Trophoblast cell (in vitro differentiated cells and primary cell): Measurements from ENCODE around the gene LAMTOR4.

ENCODE experiments used
- DNase-seq, 2 donors: peaks; one replicate each; pipeline ENCODE4 v3.0.0-alpha.2; 2016
- H2AFZ ChIP-seq: 2 replicates; pipeline ENCODE4 v1.6.1; 2013; ENCODE audit warnings: low read length, moderate library complexity, mild to moderate bottlenecking; ENCODE audit not compliant: insufficient read depth, poor library complexity
- H2AK5ac ChIP-seq: 2 replicates; pipeline ENCODE4 v1.6.1; 2013; ENCODE audit warnings: mild to moderate bottlenecking, low read length
- H2BK120ac ChIP-seq: 2 replicates; pipeline ENCODE4 v1.6.1; 2013; ENCODE audit warnings: low read length, mild to moderate bottlenecking, moderate library complexity; ENCODE audit not compliant: insufficient read depth, poor library complexity
- H2BK12ac ChIP-seq: 2 replicates; pipeline ENCODE4 v1.6.1; 2013; ENCODE audit warnings: mild to moderate bottlenecking, low read length, moderate library complexity
- H2BK5ac ChIP-seq: 2 replicates; pipeline ENCODE4 v1.6.1; 2013; ENCODE audit warnings: low read length, low read depth, moderate library complexity, mild to moderate bottlenecking; ENCODE audit not compliant: poor library complexity
- H3K14ac ChIP-seq: 2 replicates; pipeline ENCODE4 v1.6.1; 2013; ENCODE audit warnings: mild to moderate bottlenecking, low read length
- H3K18ac ChIP-seq: 2 replicates; pipeline ENCODE4 v1.6.1; 2013; ENCODE audit warnings: mild to moderate bottlenecking, low read length
- H3K23ac ChIP-seq: 2 replicates; pipeline ENCODE4 v1.6.1; 2013; ENCODE audit warnings: low read length
- H3K27ac ChIP-seq: 2 replicates; pipeline ENCODE4 v1.5.1; 2013; ENCODE audit warnings: low read depth, mild to moderate bottlenecking, inconsistent platforms, low read length, moderate library complexity
- H3K27me3 ChIP-seq: 2 replicates; pipeline ENCODE4 v1.6.1; 2013; ENCODE audit warnings: inconsistent platforms, mild to moderate bottlenecking, low read length, moderate library complexity; ENCODE audit not compliant: insufficient read depth
- H3K36me3 ChIP-seq, 2 experiments: 1 replicate in 1 of 2; 2 replicates in 1 of 2; pipeline ENCODE4 v1.6.1; 2013; ENCODE audit warnings: low read length in 2 of 2, mild to moderate bottlenecking in 2 of 2, moderate library complexity in 1 of 2; ENCODE audit not compliant: insufficient read depth in 2 of 2, control insufficient read depth in 1 of 2
- H3K4ac ChIP-seq: 2 replicates; pipeline ENCODE4 v1.6.1; 2013; ENCODE audit warnings: low read depth, mild to moderate bottlenecking, low read length, moderate library complexity
- H3K4me1 ChIP-seq, 2 experiments: 1 replicate in 1 of 2; 2 replicates in 1 of 2; pipeline ENCODE4 v1.6.1; 2013; ENCODE audit warnings: low read length in 2 of 2, mild to moderate bottlenecking in 2 of 2, moderate library complexity in 1 of 2; ENCODE audit not compliant: insufficient read depth in 2 of 2, control insufficient read depth in 1 of 2
- H3K4me2 ChIP-seq: 2 replicates; pipeline ENCODE4 v1.6.1; 2013; ENCODE audit warnings: inconsistent platforms, mild to moderate bottlenecking, low read length, moderate library complexity
- H3K4me3 ChIP-seq: 2 replicates; pipeline ENCODE4 v1.5.1; 2013; ENCODE audit warnings: mild to moderate bottlenecking, low read depth, low read length, inconsistent platforms
- H3K79me1 ChIP-seq: one replicate; pipeline ENCODE4 v1.6.1; 2013; ENCODE audit warnings: low read length
- H3K79me2 ChIP-seq: 2 replicates; pipeline ENCODE4 v1.6.1; 2013; ENCODE audit warnings: low read length, mild to moderate bottlenecking; ENCODE audit not compliant: control insufficient read depth, insufficient read depth, poor library complexity
- H3K9ac ChIP-seq: 2 replicates; pipeline ENCODE4 v1.6.1; 2013; ENCODE audit warnings: mild to moderate bottlenecking, low read length
- H3K9me3 ChIP-seq: 2 replicates; pipeline ENCODE4 v1.6.1; 2013; ENCODE audit warnings: low read depth, mild to moderate bottlenecking, control low read depth, inconsistent platforms, low read length; ENCODE audit not compliant: insufficient read depth
- H4K12ac ChIP-seq: 2 replicates; pipeline ENCODE4 v1.6.1; 2013; ENCODE audit warnings: low read depth, mild to moderate bottlenecking, low read length, moderate library complexity
- H4K8ac ChIP-seq: 2 replicates; pipeline ENCODE4 v1.6.1; 2013; ENCODE audit warnings: low read depth, mild to moderate bottlenecking, low read length, moderate library complexity
- H4K91ac ChIP-seq: one replicate; pipeline ENCODE4 v1.6.1; 2013; ENCODE audit warnings: low read depth, mild to moderate bottlenecking, low read length, moderate library complexity
- WGBS: extraction: QIAGEN DNeasy Blood & Tissue Kit; methylation state at CpG from one replicate; pipeline ENCODE4 v1.1.7; 2013; ENCODE audit warnings: missing lambda C conversion rate; ENCODE audit not compliant: insufficient read length, insufficient coverage; ENCODE audit errors: extremely low coverage; 5-methylcytosine and 5-hydroxymethylcytosine counted together

The LAMTOR4 gene

GRCh38 chr7:100126239-100126930, 22.3 kb upstream of the LAMTOR4 start:
- Histone ChIP-seq H4K12ac (peak overlapping the region; percentile 85), H3K18ac (peak overlapping the region; percentile 73), H2AK5ac (peak overlapping the region; percentile 3), H3K9ac (peak overlapping the region; percentile 79), H3K27ac (peak overlapping the region; percentile 88), H2AFZ (peak overlapping the region; percentile 67), H2BK120ac (peak overlapping the region; percentile 12), H3K9me3 (no peaks in the 10 kb centered on the region), H3K36me3 (no peaks in the 10 kb centered on the region), H3K79me1 (peaks cover 15% of the 10 kb centered on the region), H4K8ac (peak overlapping the region; percentile 89), H2BK5ac (peak overlapping the region; percentile 87), H3K4me2 (peak overlapping the region; percentile 75), H3K4me3 (peak overlapping the region; percentile 81), H4K91ac (peak overlapping the region; percentile 92), H3K4ac (peak overlapping the region; percentile 57), H2BK12ac (peak overlapping the region; percentile 41), H3K14ac (peak overlapping the region; percentile 85), H3K79me2 (peaks cover 13% of the 10 kb centered on the region), H3K4me1 (peaks cover 3 to 17% of the 10 kb centered on the region in 2 experiments), H3K23ac (no peak overlapping the region), H3K27me3 (no peaks in the 10 kb centered on the region)
- WGBS, result no CpG with 5 or more reads among the region's 29 CpGs
- DNase-seq, result peak in 1 of 2 donors; percentile 73

GRCh38 chr7:100126931-100127865, 21.5 kb upstream of the LAMTOR4 start, which contains the start of gene MBLAC1:
Gene MBLAC1, plus strand, starts transcription at chr7:100126967. Its CDS starts 429 bp downstream, at chr7:100127396.
- Histone ChIP-seq H3K4me2 (peak within 1 kb of the TSS; percentile 75), H3K14ac (peak within 1 kb of the TSS; percentile 85), H2BK12ac (peak within 1 kb of the TSS; percentile 41), H2BK120ac (peak within 1 kb of the TSS; percentile 45), H3K23ac (no peak within 1 kb of the TSS), H3K9ac (peak within 1 kb of the TSS; percentile 79), H3K4me1 (peaks cover 3 to 14% of the 10 kb centered on the region in 2 experiments), H3K79me2 (peaks cover 13% of the 10 kb centered on the region), H3K27ac (peak within 1 kb of the TSS; percentile 88), H4K12ac (peak within 1 kb of the TSS; percentile 95), H2BK5ac (peak within 1 kb of the TSS; percentile 87), H3K4ac (peak within 1 kb of the TSS; percentile 60), H2AFZ (peak within 1 kb of the TSS; percentile 67), H3K18ac (peak within 1 kb of the TSS; percentile 73), H4K8ac (peak within 1 kb of the TSS; percentile 89), H3K36me3 (no peaks in the 10 kb centered on the region), H3K4me3 (peak within 1 kb of the TSS; percentile 81), H4K91ac (peak within 1 kb of the TSS; percentile 92), H3K27me3 (no peaks in the 10 kb centered on the region), H3K79me1 (peaks cover 15% of the 10 kb centered on the region), H2AK5ac (peak within 1 kb of the TSS; percentile 50), H3K9me3 (no peaks in the 10 kb centered on the region)
- no CpG with 5 or more reads among the region's 85 CpGs for WGBS
- peak; percentile 79 to 92 for DNase-seq

- H2BK120ac ChIP-seq, result peak overlapping the region; percentile 45
- no peak overlapping the region for H3K23ac ChIP-seq
- peak overlapping the region; percentile 95 for H4K12ac ChIP-seq
- peaks cover 15% of the 10 kb centered on the region for H3K79me1 ChIP-seq
- peak overlapping the region; percentile 75 for H3K4me2 ChIP-seq
- peak overlapping the region; percentile 56 for H2AFZ ChIP-seq
- no peak overlapping the region for H2BK12ac ChIP-seq
- H3K9ac ChIP-seq, result peak overlapping the region; percentile 63
- no peaks in the 10 kb centered on the region for H3K36me3 ChIP-seq
- H3K79me2 ChIP-seq, result peaks cover 13% of the 10 kb centered on the region
- peak overlapping the region; percentile 81 for H3K4me3 ChIP-seq
- no CpG with 5 or more reads among the region's 37 CpGs for WGBS
- no peak overlapping the region for H3K27ac ChIP-seq
- peak overlapping the region; percentile 64 for H2AK5ac ChIP-seq
- peak overlapping the region; percentile 60 for H3K4ac ChIP-seq
- no peaks in the 10 kb centered on the region for H3K27me3 ChIP-seq
- peak overlapping the region; percentile 91 for H4K91ac ChIP-seq
- no peaks in the 10 kb centered on the region for H3K9me3 ChIP-seq
- H4K8ac ChIP-seq, result peak overlapping the region; percentile 81
- peaks cover 3 to 8% of the 10 kb centered on the region in 2 experiments for H3K4me1 ChIP-seq
- DNase-seq, result no peak
- H3K14ac ChIP-seq, result peak overlapping the region; percentile 77
- H2BK5ac ChIP-seq, result no peak overlapping the region
- peak overlapping the region; percentile 63 for H3K18ac ChIP-seq
These were observed 20.7 kb upstream of the LAMTOR4 start for GRCh38 chr7:100127866-100128636.

- H3K79me1 ChIP-seq, result peaks cover 15% of the 10 kb centered on the region
- H4K12ac ChIP-seq, result no peak overlapping the region
- WGBS, result no CpG with 5 or more reads among the region's 1 CpG
- peaks cover 13% of the 10 kb centered on the region for H3K79me2 ChIP-seq
- H2BK5ac ChIP-seq, result no peak overlapping the region
- no peak for DNase-seq
- H3K9ac ChIP-seq, result no peak overlapping the region
- no peak overlapping the region for H4K8ac ChIP-seq
- H2AK5ac ChIP-seq, result no peak overlapping the region
- H3K4ac ChIP-seq, result no peak overlapping the region
- H2AFZ ChIP-seq, result no peak overlapping the region
- H3K27ac ChIP-seq, result no peak overlapping the region
- H3K4me2 ChIP-seq, result no peak overlapping the region
- no peak overlapping the region for H2BK120ac ChIP-seq
- H3K9me3 ChIP-seq, result no peaks in the 10 kb centered on the region
- H3K23ac ChIP-seq, result no peak overlapping the region
- H3K36me3 ChIP-seq, result no peaks in the 10 kb centered on the region
- H3K18ac ChIP-seq, result no peak overlapping the region
- no peak overlapping the region for H4K91ac ChIP-seq
- H3K14ac ChIP-seq, result no peak overlapping the region
- H3K4me3 ChIP-seq, result no peak overlapping the region
- H3K4me1 ChIP-seq, result peaks cover 3 to 8% of the 10 kb centered on the region in 2 experiments
- no peaks in the 10 kb centered on the region for H3K27me3 ChIP-seq
- H2BK12ac ChIP-seq, result no peak overlapping the region
These were observed 20.1 kb upstream of the LAMTOR4 start for GRCh38 chr7:100128637-100128963.
